Thyroid gland (tissue), 4 donors: Measurements from ENCODE around the gene PTPRG. TPM values are rescaled to one million over a fixed set of nuclear protein-coding genes. Genes with fewer than 3 reads are reported as not detected.
"Not testable (repeated sequence)": the region's sequence is repeated elsewhere in the genome, so short reads cannot be mapped to it uniquely, and the experiment has no call there.

Source experiments
- DNase-seq, 2 donors: peaks; one replicate each; pipeline ENCODE4 v3.0.0-alpha.2; 2019
- H3K27ac ChIP-seq, 3 donors: fragments of 200-600 bp; sonication (generic); 1 replicate in 2 of 3; 2 replicates in 1 of 3; pipeline ENCODE4 v1.5.1; 2016 to 2019; ENCODE audit warnings: mild to moderate bottlenecking in 1 of 3, moderate library complexity in 1 of 3
- H3K27me3 ChIP-seq: fragments of 200-600 bp; sonication (generic); one replicate; pipeline ENCODE4 v1.5.1; 2019
- H3K36me3 ChIP-seq, 2 donors: fragments of 200-600 bp; sonication (generic); one replicate each; pipeline ENCODE4 v1.5.1; 2016 to 2019
- H3K4me1 ChIP-seq, 2 donors: fragments of 200-600 bp; sonication (generic); one replicate each; pipeline ENCODE4 v1.5.1; 2017 to 2019
- H3K4me3 ChIP-seq, 3 donors: fragments of 200-600 bp; sonication (generic); replicated peaks in 1 of 3; 1 replicate in 2 of 3; 2 replicates in 1 of 3; pipeline ENCODE4 v1.5.1; 2016; ENCODE audit warnings: mild to moderate bottlenecking in 1 of 3
- H3K9me3 ChIP-seq: fragments of 200-600 bp; sonication (generic); one replicate; pipeline ENCODE4 v1.5.1; 2017
- POLR2A ChIP-seq, 2 donors: fragments of 450-650 bp; IDR thresholded peaks; one replicate each; pipeline ENCODE4 v1.6.1; 2017; ENCODE audit warnings: antibody characterized with exemption in 2 of 2, mild to moderate bottlenecking in 2 of 2, moderate library complexity in 1 of 2
- WGBS, 2 donors: methylation state at CpG; one replicate each; pipeline ENCODE4 v1.1.5; 2017; 5-methylcytosine and 5-hydroxymethylcytosine counted together
- intact Hi-C: fragments of 100-400 bp; cut with DNase I; formaldehyde crosslinking; loops from one replicate; pipeline ENCODE4 v1.15.1; 2023
- total RNA-seq, 4 donors: library from RNA; depleted of rRNA; stranded (reverse); fragments of >200 nt; gene quantifications; one replicate each; pipeline ENCODE4 v1.2.3, GENCODE V29; 2016
- TF ChIP-seq, protein P1 (sequence below), 6 experiments: fragments of 200-600 bp in 3 of 6; fragments of 450-650 bp in 3 of 6; sonication (generic) in 3 of 6; IDR thresholded peaks; one replicate each; pipeline ENCODE4 v1.5.1; 2016 to 2019; ENCODE audit warnings: antibody characterized with exemption in 6 of 6, mild to moderate bottlenecking in 2 of 6, inconsistent platforms in 1 of 6, moderate library complexity in 1 of 6

PTPRG gene
- total RNA-seq, 4 donors from 2014 or later, result 81.6 to 207 (median 132) TPM

- H3K27me3 ChIP-seq, result no peaks in the 10 kb centered on the region
- H3K4me3 ChIP-seq, result no peak overlapping the region
- peaks cover 47 to 51% of the 10 kb centered on the region in 2 donors for H3K4me1 ChIP-seq
- WGBS, 2 donors, result 79 to 83% methylated on average over 4 of the region's 4 CpGs
- intact Hi-C loops, result no loop called here
- no peak for TF ChIP-seq POLR2A (IDR thresholded peaks at IDR 0.05)
- TF ChIP-seq, protein P1, sequence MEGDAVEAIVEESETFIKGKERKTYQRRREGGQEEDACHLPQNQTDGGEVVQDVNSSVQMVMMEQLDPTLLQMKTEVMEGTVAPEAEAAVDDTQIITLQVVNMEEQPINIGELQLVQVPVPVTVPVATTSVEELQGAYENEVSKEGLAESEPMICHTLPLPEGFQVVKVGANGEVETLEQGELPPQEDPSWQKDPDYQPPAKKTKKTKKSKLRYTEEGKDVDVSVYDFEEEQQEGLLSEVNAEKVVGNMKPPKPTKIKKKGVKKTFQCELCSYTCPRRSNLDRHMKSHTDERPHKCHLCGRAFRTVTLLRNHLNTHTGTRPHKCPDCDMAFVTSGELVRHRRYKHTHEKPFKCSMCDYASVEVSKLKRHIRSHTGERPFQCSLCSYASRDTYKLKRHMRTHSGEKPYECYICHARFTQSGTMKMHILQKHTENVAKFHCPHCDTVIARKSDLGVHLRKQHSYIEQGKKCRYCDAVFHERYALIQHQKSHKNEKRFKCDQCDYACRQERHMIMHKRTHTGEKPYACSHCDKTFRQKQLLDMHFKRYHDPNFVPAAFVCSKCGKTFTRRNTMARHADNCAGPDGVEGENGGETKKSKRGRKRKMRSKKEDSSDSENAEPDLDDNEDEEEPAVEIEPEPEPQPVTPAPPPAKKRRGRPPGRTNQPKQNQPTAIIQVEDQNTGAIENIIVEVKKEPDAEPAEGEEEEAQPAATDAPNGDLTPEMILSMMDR (IDR thresholded peaks at IDR 0.05), result no peak
- peak overlapping the region in 2 of 3 donors; percentile 7 to 78 for H3K27ac ChIP-seq
- DNase-seq, result no peak
- H3K36me3 ChIP-seq, result no peaks in the 10 kb centered on the region
- H3K9me3 ChIP-seq, result no peaks in the 10 kb centered on the region
Observed at GRCh38 chr3:61812085-61812484, 250.7 kb downstream of the PTPRG start.

DNA sequence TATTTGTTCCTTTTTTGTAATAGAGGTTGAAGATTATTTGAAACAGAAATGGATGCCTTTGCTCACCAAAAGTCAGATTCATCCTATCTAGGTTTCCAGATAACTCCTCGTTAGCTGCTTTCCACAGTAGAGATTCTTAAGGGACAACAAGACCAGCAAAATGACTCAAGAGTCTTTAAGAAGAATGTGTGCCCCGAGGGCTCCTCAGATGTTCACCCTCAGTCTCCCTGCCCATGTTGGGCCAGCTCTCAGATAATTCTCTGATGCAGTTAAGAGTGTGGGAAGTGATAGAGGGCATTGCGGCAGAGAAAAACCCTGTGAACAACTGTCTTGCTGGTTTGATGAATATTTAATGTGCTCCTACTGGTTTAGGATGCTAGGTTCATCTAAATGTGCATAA, 251.1 kb downstream of the PTPRG start:
- peaks cover 42 to 47% of the 10 kb centered on the region in 2 donors for H3K4me1 ChIP-seq
- H3K4me3 ChIP-seq, result no peak overlapping the region
- H3K9me3 ChIP-seq, result no peaks in the 10 kb centered on the region
- intact Hi-C loops, result no loop called here
- H3K27me3 ChIP-seq, result no peaks in the 10 kb centered on the region
- H3K27ac ChIP-seq, result no peak overlapping the region
- H3K36me3 ChIP-seq, result no peaks in the 10 kb centered on the region
- WGBS, 2 donors, result 88 to 97% methylated on average over 3 of the region's 3 CpGs
- no peak for DNase-seq
- TF ChIP-seq POLR2A (IDR thresholded peaks at IDR 0.05), result no peak

DNA sequence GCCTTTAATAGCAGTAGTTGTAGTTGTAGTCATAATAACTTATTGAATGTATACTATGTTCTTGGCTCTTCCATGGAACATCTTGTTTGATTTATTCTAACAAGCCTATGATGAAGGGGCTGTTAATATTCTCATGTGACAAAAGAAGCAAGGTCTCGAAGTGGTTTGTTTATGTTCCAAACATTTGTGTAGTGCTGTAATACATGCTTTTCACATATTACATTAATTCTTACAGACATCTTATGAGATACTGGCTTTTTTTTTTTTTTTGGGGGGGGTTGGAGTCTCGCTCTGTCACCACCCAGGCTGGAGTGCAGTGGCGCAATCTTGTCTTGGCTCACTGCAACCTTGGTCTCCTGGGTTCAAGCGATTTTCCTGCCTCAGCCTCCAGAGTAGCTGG, 252.3 kb downstream of the PTPRG start:
- TF ChIP-seq POLR2A (IDR thresholded peaks at IDR 0.05), result no peak
- TF ChIP-seq, protein P1 (IDR thresholded peaks at IDR 0.05), result no peak
- H3K27ac ChIP-seq, result no peak overlapping the region
- no peaks in the 10 kb centered on the region for H3K27me3 ChIP-seq
- no peaks in the 10 kb centered on the region for H3K9me3 ChIP-seq
- H3K4me1 ChIP-seq, result peaks cover 31 to 37% of the 10 kb centered on the region in 2 donors
- intact Hi-C loops, result no loop called here
- no peak overlapping the region for H3K4me3 ChIP-seq
- H3K36me3 ChIP-seq, result no peaks in the 10 kb centered on the region
- DNase-seq, result no peak
- 83 to 93% methylated on average over 4 of the region's 4 CpGs for WGBS, 2 donors

- TF ChIP-seq POLR2A (IDR thresholded peaks at IDR 0.05), result no peak
- TF ChIP-seq, protein P1 (IDR thresholded peaks at IDR 0.05), result no peak
- H3K4me3 ChIP-seq, result no peak overlapping the region
- H3K27me3 ChIP-seq, result no peaks in the 10 kb centered on the region
- H3K27ac ChIP-seq, result no peak overlapping the region
- no peaks in the 10 kb centered on the region for H3K36me3 ChIP-seq
- H3K4me1 ChIP-seq, result peaks cover 21 to 27% of the 10 kb centered on the region in 2 donors
- intact Hi-C loops, result no loop called here
- WGBS, 2 donors, result 30 to 44% methylated on average over 1 of the region's 1 CpG
- H3K9me3 ChIP-seq, result no peaks in the 10 kb centered on the region
- DNase-seq, result no peak
Observed at GRCh38 chr3:61814674-61815073, 253.3 kb downstream of the PTPRG start.

DNA sequence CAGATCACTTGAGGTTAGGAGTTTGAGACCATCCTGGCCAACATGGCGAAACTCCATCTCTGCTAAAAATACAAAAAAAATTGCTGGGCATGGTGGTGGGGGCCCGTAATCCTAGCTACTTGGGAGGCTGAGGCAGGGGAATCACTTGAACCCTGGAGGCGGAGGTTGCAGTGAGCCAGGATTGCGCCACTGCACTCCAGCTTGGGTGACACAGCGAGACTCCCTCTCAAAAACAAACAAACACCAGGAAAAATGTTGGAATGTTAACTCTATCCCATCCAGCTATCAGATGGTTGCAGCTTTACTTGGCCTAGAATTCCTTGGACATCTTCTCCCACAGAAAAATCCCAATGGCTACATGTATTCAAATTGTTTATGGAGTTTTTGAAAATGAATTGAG, 254.9 kb downstream of the PTPRG start:
- DNase-seq, H3K27me3 ChIP-seq, intact Hi-C loops, H3K36me3 ChIP-seq, H3K9me3 ChIP-seq, H3K4me3 ChIP-seq, H3K27ac ChIP-seq: not testable (repeated sequence)
- H3K4me1 ChIP-seq, result peaks cover 10 to 12% of the 10 kb centered on the region in 2 donors
- WGBS, 2 donors, result 88 to 92% methylated on average over 5 of the region's 5 CpGs

DNA sequence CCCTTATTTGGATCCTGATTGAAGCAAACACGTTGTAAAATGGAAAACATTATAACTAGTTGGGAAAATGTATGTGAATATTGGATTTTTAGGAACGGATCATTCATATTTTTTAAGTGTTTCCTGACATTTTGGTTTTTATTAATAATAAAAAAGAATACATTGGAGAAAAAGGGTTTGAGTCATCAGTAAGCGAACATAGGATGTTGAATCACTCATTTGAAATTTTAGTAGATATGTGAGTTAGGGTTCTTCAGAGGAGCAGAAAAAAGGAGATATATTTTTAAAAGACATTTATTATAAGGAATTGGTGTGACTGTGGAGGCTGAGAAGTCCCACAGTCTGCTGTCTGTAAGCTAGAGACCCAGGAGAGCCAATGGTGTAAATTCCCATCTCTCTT, 258.5 kb downstream of the PTPRG start:
- Histone ChIP-seq H3K27me3 (no peaks in the 10 kb centered on the region), H3K36me3 (no peaks in the 10 kb centered on the region), H3K9me3 (no peaks in the 10 kb centered on the region), H3K27ac (no peak overlapping the region), H3K4me1 (peaks cover 19 to 32% of the 10 kb centered on the region in 2 donors), H3K4me3 (no peak overlapping the region)
- TF ChIP-seq, protein P1 (IDR thresholded peaks at IDR 0.05), result no peak
- TF ChIP-seq POLR2A (IDR thresholded peaks at IDR 0.05), result no peak
- no peak for DNase-seq
- intact Hi-C loops, result no loop called here
- WGBS, 2 donors, result 91 to 92% methylated on average over 3 of the region's 3 CpGs
